Keratinocyte (primary cell): ENCODE results near the gene LSP1.

Experiments
- EZH2 ChIP-seq: IDR thresholded peaks from one replicate; pipeline ENCODE4 v1.6.1; 2012; ENCODE audit warnings: inconsistent platforms, mild to moderate bottlenecking, low read length, moderate library complexity
- TF ChIP-seq, protein P1 (sequence below), 3 experiments: IDR thresholded peaks in 1 of 3; conservative IDR thresholded peaks in 1 of 3; optimal IDR thresholded peaks in 1 of 3; 2 replicates in 2 of 3; 3 replicates in 1 of 3; pipeline versions ENCODE3 to v1.5.1; 2011; ENCODE audit warnings: low read length in 3 of 3, mild to moderate bottlenecking in 3 of 3, moderate library complexity in 2 of 3, control low read depth in 1 of 3, inconsistent platforms in 1 of 3; ENCODE audit not compliant: insufficient read depth in 2 of 3; ENCODE audit errors: extremely low read depth in 1 of 3

DNA sequence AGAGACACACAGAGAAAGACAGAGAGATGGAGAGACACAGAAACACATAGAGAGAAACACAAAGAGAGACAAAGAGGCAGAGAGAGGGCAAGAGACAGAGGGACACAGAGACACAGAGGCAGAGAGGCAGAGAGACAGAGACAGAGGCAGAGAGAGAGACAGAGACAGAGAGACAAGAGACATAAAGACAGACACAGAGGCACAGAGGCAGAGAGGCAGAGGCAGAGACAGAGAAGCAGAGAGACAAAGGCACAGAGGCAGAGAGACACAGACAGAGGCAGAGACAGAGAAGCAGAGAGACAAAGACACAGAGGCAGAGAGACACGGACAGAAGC lies 7.8 kb upstream of the LSP1 start:
- TF ChIP-seq, protein P1, sequence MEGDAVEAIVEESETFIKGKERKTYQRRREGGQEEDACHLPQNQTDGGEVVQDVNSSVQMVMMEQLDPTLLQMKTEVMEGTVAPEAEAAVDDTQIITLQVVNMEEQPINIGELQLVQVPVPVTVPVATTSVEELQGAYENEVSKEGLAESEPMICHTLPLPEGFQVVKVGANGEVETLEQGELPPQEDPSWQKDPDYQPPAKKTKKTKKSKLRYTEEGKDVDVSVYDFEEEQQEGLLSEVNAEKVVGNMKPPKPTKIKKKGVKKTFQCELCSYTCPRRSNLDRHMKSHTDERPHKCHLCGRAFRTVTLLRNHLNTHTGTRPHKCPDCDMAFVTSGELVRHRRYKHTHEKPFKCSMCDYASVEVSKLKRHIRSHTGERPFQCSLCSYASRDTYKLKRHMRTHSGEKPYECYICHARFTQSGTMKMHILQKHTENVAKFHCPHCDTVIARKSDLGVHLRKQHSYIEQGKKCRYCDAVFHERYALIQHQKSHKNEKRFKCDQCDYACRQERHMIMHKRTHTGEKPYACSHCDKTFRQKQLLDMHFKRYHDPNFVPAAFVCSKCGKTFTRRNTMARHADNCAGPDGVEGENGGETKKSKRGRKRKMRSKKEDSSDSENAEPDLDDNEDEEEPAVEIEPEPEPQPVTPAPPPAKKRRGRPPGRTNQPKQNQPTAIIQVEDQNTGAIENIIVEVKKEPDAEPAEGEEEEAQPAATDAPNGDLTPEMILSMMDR (optimal IDR thresholded peaks at IDR 0.05 in 1 of 3, IDR thresholded peaks at IDR 0.05 in 1 of 3, conservative IDR thresholded peaks at IDR 0.05 in 1 of 3; ENCODE audit: extremely low read depth in 1 of 3, insufficient read depth in 2 of 3, low read length in 3 of 3) = no peak
- TF ChIP-seq EZH2 = no peak
